Fibroblast of the aortic adventitia (primary cell): ENCODE measurements around the gene MRPL39. TPM values are rescaled to one million over a fixed set of nuclear protein-coding genes. Genes with fewer than 3 reads are reported as not detected.

Experiments used
- DNase-seq: peaks from one replicate; pipeline ENCODE4 v3.0.0-alpha.2; 2010; ENCODE audit warnings: low read depth
- H3K4me3 ChIP-seq: 2 replicates; pipeline ENCODE4 v1.5.1; 2011; ENCODE audit warnings: low read depth, mild to moderate bottlenecking, control low read depth, low read length, moderate library complexity
- total RNA-seq: library from RNA; depleted of rRNA; stranded (reverse); fragments of >200 nt; gene quantifications from 2 replicates; pipeline ENCODE4 v1.2.3, GENCODE V29; 2012; ENCODE audit warnings: low replicate concordance
- TF ChIP-seq, protein P1 (sequence below): IDR thresholded peaks from 2 replicates; pipeline ENCODE4 v1.5.1; 2011; ENCODE audit warnings: mild to moderate bottlenecking, low read length, control low read depth, inconsistent platforms; ENCODE audit not compliant: insufficient read depth

The MRPL39 gene
- total RNA-seq, 1 donor, result 36.1 TPM

DNA sequence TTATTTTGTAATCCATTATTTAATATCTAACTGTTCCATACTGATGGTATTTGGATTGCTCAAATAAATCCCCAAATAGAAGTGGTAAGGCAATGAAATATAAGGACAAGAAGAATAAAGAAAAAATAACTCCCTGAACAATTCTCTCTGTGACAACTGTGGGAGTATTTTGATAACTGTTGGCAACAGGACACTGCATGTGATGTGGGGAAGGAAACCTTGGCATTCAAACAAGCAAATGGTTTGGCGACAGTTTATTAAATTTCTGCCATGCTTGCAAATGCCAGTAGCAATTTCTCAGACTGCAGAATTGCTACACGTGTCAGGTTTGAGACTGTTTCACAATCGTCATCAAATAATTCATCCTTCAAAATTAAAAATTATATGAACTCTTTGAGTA, 8.6 kb upstream of the MRPL39 start:
- TF ChIP-seq, protein P1, sequence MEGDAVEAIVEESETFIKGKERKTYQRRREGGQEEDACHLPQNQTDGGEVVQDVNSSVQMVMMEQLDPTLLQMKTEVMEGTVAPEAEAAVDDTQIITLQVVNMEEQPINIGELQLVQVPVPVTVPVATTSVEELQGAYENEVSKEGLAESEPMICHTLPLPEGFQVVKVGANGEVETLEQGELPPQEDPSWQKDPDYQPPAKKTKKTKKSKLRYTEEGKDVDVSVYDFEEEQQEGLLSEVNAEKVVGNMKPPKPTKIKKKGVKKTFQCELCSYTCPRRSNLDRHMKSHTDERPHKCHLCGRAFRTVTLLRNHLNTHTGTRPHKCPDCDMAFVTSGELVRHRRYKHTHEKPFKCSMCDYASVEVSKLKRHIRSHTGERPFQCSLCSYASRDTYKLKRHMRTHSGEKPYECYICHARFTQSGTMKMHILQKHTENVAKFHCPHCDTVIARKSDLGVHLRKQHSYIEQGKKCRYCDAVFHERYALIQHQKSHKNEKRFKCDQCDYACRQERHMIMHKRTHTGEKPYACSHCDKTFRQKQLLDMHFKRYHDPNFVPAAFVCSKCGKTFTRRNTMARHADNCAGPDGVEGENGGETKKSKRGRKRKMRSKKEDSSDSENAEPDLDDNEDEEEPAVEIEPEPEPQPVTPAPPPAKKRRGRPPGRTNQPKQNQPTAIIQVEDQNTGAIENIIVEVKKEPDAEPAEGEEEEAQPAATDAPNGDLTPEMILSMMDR, result no peak

GRCh38 chr21:25614441-25614840, 7.2 kb upstream of the MRPL39 start:
- H3K4me3 ChIP-seq, result no peak overlapping the region
- TF ChIP-seq, protein P1, result no peak
- DNase-seq, result no peak

More for the DNA sequence above, 8.6 kb upstream of the MRPL39 start:
- DNase-seq, result no peak
- no peak overlapping the region for H3K4me3 ChIP-seq

- TF ChIP-seq, protein P1, result peak; percentile 90
- DNase-seq, result peak; percentile 87
- peak overlapping the region; percentile 92 for H3K4me3 ChIP-seq
Observed at GRCh38 chr21:25608044-25608737, 910 bp upstream of the MRPL39 start.

DNA sequence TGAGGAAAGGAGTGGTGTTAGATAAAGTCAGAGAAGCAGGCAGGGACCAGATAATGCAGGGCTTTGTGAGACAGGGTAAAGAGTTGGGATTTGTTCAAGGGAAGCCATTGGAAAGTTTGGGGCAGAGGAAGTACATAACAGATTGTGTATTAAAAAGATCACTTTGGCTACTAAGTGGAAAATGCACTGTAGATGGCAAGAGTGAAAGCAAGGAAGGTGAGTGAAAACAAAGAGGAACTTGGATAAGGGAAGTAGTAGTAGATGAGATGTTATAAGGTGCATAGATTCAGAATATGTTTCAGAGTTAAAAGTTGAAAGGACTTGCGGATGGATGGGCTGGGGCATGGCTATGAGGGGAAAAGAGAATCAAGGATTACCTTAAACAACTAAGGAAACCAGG, 17.4 kb downstream of the MRPL39 start:
- TF ChIP-seq, protein P1, result no peak
- DNase-seq, result no peak
- no peak overlapping the region for H3K4me3 ChIP-seq

GRCh38 chr21:25586791-25587190, 20.5 kb downstream of the MRPL39 start:
- TF ChIP-seq, protein P1, result no peak
- no peak for DNase-seq
- H3K4me3 ChIP-seq, result no peak overlapping the region

DNA sequence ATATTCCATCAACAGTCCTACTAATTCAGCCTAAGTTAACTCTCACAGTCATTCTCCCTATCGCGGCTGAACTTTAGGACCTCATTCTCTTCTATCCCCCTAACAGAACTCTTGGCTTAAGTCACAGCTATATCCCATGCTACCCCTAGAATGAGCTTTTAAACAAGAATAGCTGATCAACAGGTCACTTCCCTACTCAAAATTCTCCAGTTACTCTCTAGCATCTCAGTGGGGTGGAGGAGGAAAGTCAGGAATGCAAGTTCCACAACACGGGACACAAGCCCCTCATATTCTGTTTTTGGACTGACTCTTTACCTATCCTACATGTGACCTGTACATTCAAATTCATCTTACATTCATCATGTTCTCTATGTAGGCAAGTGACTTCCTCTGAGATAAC, 21.0 kb downstream of the MRPL39 start:
- H3K4me3 ChIP-seq, result no peak overlapping the region
- no peak for DNase-seq
- TF ChIP-seq, protein P1, result no peak
